Mucosa of descending colon (tissue), 3 donors: Measurements from ENCODE around the gene AACS. TPM values are rescaled to one million over a fixed set of nuclear protein-coding genes. Genes with fewer than 3 reads are reported as not detected.
"Not testable (repeated sequence)": the region's sequence is repeated elsewhere in the genome, so short reads cannot be mapped to it uniquely, and the experiment has no call there.

Source experiments
- ATAC-seq: fragments of 200-7000 bp; cut with Tn5 transposase; one replicate; pipeline ENCODE4 v1.9.1; 2020; ENCODE audit warnings: mild to moderate bottlenecking, moderate library complexity
- DNase-seq, 3 donors: peaks; one replicate each; pipeline ENCODE4 v3.0.0-alpha.2; 2020
- H3K36me3 ChIP-seq: fragments of 200-600 bp; one replicate; pipeline ENCODE4 v1.8.0; 2021; ENCODE audit warnings: low read depth, mild to moderate bottlenecking
- H3K4me1 ChIP-seq: fragments of 200-600 bp; one replicate; pipeline ENCODE4 v1.8.0; 2021; ENCODE audit warnings: low read depth, mild to moderate bottlenecking
- H3K4me3 ChIP-seq: fragments of 200-600 bp; one replicate; pipeline ENCODE4 v1.8.0; 2021; ENCODE audit warnings: mild to moderate bottlenecking
- H3K9me3 ChIP-seq: fragments of 200-600 bp; one replicate; pipeline ENCODE4 v1.8.0; 2021; ENCODE audit warnings: mild to moderate bottlenecking
- intact Hi-C, 2 donors: fragments of 100-400 bp; cut with DNase I in 1 of 2; cut with micrococcal nuclease in 1 of 2; formaldehyde crosslinking; loops; one replicate each; pipeline versions ENCODE4 v1.11.0 to v1.11.1; 2022; cut with DNase I, micrococcal nuclease
- total RNA-seq, 3 donors: library from RNA; stranded (reverse); fragmentation: NEBNext Ultra II Directional in 2 of 3; extraction: Animal tissue kit (Norgen Biotek cat#: 25700) in 2 of 3; gene quantifications; one replicate each; pipeline versions ENCODE4 v1.2.1 to v1.2.4, GENCODE V29; 2021 to 2023
- TF ChIP-seq, protein P1 (sequence below): fragments of 200-600 bp; IDR thresholded peaks from one replicate; pipeline ENCODE4 v1.8.0; 2022; ENCODE audit warnings: antibody characterized with exemption, mild to moderate bottlenecking
- donor health status: DM: no; HTN: no; CAD: no; lungs with moderate emphysema.
- donor health status: DM: no; HTN: no; CAD: no.
- donor health status: DM: no; HTN: yes; CAD: no.

AACS gene
- total RNA-seq, 3 donors from 2014 or later, result 29.0 to 58.4 (median 39.0) TPM

DNA sequence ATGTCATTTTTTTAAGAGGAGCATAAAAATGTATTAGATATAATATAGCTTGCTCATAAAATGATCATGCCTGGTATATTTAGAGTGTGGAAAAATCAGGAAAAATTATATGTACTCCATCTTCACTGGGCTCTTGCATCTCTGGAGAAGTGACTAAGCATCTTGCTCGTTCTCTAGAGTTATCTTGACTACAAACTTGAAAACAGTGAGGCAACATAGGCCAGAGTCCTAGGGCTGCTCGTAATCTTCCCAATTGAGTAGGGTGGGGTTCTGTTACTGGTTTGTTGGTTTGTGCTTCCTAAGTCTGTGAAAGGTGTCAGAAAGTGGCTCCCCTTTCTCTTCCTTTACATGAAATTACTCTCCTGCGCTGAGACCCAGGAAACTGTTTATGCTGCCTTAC, 46.2 kb downstream of the AACS start:
- no peaks in the 10 kb centered on the region for H3K36me3 ChIP-seq
- no peaks in the 10 kb centered on the region for H3K9me3 ChIP-seq
- peak; percentile 65 for ATAC-seq
- DNase-seq, result no peak
- no peak overlapping the region for H3K4me3 ChIP-seq
- TF ChIP-seq, protein P1, sequence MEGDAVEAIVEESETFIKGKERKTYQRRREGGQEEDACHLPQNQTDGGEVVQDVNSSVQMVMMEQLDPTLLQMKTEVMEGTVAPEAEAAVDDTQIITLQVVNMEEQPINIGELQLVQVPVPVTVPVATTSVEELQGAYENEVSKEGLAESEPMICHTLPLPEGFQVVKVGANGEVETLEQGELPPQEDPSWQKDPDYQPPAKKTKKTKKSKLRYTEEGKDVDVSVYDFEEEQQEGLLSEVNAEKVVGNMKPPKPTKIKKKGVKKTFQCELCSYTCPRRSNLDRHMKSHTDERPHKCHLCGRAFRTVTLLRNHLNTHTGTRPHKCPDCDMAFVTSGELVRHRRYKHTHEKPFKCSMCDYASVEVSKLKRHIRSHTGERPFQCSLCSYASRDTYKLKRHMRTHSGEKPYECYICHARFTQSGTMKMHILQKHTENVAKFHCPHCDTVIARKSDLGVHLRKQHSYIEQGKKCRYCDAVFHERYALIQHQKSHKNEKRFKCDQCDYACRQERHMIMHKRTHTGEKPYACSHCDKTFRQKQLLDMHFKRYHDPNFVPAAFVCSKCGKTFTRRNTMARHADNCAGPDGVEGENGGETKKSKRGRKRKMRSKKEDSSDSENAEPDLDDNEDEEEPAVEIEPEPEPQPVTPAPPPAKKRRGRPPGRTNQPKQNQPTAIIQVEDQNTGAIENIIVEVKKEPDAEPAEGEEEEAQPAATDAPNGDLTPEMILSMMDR, result no peak
- intact Hi-C loops, result no loop called here
- peaks cover 6% of the 10 kb centered on the region for H3K4me1 ChIP-seq

DNA sequence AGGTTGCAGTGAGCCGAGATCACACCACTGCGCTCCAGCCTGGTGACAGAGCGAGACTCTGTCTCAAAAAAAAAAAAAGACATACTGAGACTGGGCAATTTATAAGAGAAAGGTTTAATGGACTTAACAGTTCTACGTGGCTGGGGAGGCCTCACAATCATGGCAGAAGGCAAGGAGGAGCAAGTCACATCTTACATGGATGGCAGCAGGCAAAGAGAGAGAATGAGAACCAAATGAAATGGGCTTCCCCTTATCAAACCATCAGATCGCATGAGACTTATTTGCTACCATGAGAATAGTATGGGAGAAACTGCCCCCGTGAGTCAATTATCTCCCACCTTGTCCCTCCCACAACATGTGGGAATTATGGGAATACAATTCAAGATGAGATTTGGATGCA, 47.4 kb downstream of the AACS start:
- intact Hi-C loops, H3K4me1 ChIP-seq, DNase-seq, H3K36me3 ChIP-seq, ATAC-seq, H3K9me3 ChIP-seq, H3K4me3 ChIP-seq: not testable (repeated sequence)

DNA sequence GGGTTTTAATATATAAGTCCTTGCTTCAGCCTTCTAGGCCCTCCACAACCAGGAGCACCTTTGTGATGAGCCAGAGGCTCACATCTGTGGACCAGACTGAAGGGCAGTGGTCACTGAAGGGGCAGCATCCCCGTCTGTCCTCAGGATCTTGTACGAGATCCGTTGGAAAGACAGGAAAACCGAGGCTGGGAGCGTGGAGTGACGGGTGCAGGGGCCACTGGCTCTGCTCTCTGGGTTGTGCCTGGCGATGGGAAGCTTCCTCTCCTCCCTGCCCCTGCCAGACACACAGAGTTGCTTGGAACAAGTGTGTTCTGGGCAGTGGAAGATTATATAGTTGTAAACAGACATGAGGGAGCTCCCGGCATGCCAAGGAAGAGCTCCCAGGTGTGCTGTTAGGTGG, 48.0 kb downstream of the AACS start:
- Histone ChIP-seq H3K9me3 (no peaks in the 10 kb centered on the region), H3K4me3 (no peak overlapping the region), H3K4me1 (peaks cover 6% of the 10 kb centered on the region), H3K36me3 (no peaks in the 10 kb centered on the region)
- DNase-seq (no peak), ATAC-seq (no peak)
- TF ChIP-seq, protein P1, result no peak
- intact Hi-C loops, result no loop called here

DNA sequence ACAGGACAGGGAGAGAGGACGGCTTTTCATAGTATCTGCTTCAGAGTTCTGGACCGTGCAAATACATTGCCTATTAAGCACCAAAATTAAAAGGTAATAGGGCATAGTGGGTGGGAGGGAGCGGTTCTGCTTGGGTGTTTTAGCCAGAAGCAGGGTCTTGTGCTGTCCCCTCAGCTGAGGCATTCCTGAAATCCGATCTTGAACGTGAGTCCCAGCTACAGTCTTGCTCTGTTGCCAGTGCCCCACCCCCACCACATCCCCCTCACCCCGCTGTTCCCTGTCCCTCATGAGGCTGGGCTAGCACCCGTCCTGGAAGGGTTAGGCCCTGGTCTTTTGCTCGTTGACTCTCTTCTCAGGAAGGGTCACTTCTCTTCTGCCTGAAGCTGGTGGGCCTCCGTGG, 48.6 kb downstream of the AACS start:
- intact Hi-C loops, result no loop called here
- Histone ChIP-seq H3K4me1 (peaks cover 6% of the 10 kb centered on the region), H3K4me3 (no peak overlapping the region), H3K9me3 (no peaks in the 10 kb centered on the region), H3K36me3 (no peaks in the 10 kb centered on the region)
- TF ChIP-seq, protein P1, result no peak
- no peak for DNase-seq
- ATAC-seq, result no peak

DNA sequence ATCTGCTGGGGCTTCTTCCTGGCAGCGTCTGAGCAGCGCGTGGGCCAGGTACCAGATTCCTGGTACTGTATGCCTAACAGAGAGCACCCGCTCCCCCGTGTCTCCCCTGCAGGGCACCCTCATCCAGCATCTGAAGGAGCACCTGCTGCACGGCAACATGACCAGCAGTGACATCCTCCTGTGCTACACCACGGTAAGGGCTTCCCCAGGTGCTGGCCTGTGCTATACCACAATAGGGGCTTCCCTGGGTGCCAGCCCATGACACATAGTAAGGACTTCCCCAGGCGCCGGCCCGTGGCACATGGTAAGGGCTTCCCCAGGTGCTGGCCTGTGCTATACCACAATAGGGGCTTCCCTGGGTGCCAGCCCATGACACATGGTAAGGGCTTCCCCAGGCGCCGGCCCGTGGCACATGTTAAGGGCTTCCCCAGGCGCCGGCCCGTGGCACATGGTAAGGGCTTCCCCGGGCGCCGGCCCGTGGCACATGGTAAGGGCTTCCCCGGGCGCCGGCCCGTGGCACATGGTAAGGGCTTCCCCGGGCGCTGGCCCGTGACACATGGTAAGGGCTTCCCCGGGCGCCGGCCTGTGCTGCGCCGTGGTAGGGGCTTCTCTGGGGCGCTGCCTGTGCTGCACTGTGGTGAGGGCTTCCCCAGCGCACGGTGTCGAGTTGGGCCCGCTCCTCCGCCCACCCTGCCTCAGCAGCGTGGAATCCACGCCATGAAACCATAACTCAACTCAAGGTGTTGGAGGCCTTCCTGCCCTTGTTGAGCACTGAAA, 49.3 kb downstream of the AACS start:
- TF ChIP-seq, protein P1, result no peak
- intact Hi-C loops, result no loop called here
- Histone ChIP-seq H3K4me1 (peaks cover 6% of the 10 kb centered on the region), H3K36me3 (no peaks in the 10 kb centered on the region), H3K9me3 (no peaks in the 10 kb centered on the region), H3K4me3 (no peak overlapping the region)
- DNase-seq, result no peak
- ATAC-seq, result no peak

DNA sequence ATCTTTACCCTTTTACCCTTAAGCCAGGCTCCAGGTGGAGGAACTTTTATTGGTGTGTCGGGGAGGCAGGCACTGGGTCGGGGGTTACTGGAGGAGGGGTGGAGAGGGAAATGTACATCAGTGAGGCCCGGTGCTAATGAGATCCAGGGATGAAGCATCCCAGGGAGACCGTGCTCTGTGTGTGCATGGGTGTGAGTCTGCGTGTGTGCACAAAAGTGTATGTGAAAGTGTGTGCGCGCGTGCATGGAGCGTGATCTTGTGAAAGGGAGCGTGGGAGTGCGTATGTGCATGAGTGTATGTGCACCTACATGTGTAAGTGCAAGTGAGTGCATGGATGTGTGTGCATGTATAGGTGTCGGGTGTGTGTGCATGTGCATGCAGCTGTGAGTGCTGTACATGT, 55.3 kb downstream of the AACS start:
- Histone ChIP-seq H3K4me1 (peaks cover 19% of the 10 kb centered on the region), H3K36me3 (no peaks in the 10 kb centered on the region), H3K4me3 (no peak overlapping the region), H3K9me3 (no peaks in the 10 kb centered on the region)
- intact Hi-C loops, result no loop called here
- TF ChIP-seq, protein P1, result no peak
- DNase-seq (no peak), ATAC-seq (no peak)
